Neural cell (in vitro differentiated cells): ENCODE data around the gene NOX4. TPM values are rescaled to one million over a fixed set of nuclear protein-coding genes. Genes with fewer than 3 reads are reported as not detected.

Source experiments
- H2AFZ ChIP-seq: fragments of 200-600, 300-800 bp; sonication (generic), shearing (Covaris generic); 2 replicates; pipeline ENCODE4 v1.6.0; 2014; ENCODE audit warnings: low read depth, mild to moderate bottlenecking, antibody characterized with exemption, low read length, moderate library complexity
- H3F3A ChIP-seq: fragments of 200-600 bp; shearing (Covaris generic); 2 replicates; pipeline ENCODE4 v1.6.1; 2016; ENCODE audit warnings: mild to moderate bottlenecking, moderate library complexity, mixed read lengths, antibody characterized with exemption, low read length; ENCODE audit not compliant: insufficient read depth, poor library complexity, severe bottlenecking
- H3K27ac ChIP-seq: fragments of 200-600, 300-800 bp; sonication (generic), shearing (Covaris generic); 2 replicates; pipeline ENCODE4 v1.5.1; 2014; ENCODE audit warnings: mild to moderate bottlenecking, low read length, moderate library complexity
- H3K27me3 ChIP-seq: fragments of 300-800, 200-600 bp; sonication (generic), shearing (Covaris generic); 2 replicates; pipeline ENCODE4 v1.6.0; 2014; ENCODE audit warnings: mild to moderate bottlenecking, low read depth, low read length, moderate library complexity; ENCODE audit not compliant: insufficient read depth
- H3K36me3 ChIP-seq: fragments of 300-800, 200-600 bp; sonication (generic), shearing (Covaris generic); 2 replicates; pipeline ENCODE4 v1.5.1; 2014; ENCODE audit warnings: mild to moderate bottlenecking, antibody characterized with exemption, low read length, moderate library complexity; ENCODE audit not compliant: insufficient read depth
- H3K4me2 ChIP-seq: fragments of 300-800, 200-600 bp; sonication (generic), shearing (Covaris generic); 2 replicates; pipeline ENCODE4 v1.6.0; 2014; ENCODE audit warnings: mild to moderate bottlenecking, low read length
- H3K4me3 ChIP-seq: fragments of 300-800, 200-600 bp; sonication (generic), shearing (Covaris generic); 2 replicates; pipeline ENCODE4 v1.5.1; 2014; ENCODE audit warnings: mild to moderate bottlenecking, low read length, moderate library complexity
- H3K79me2 ChIP-seq: fragments of 200-600 bp; shearing (Covaris generic); replicated peaks from 2 replicates; pipeline ENCODE4 v1.6.0; 2014; ENCODE audit warnings: mild to moderate bottlenecking, low read length, moderate library complexity; ENCODE audit not compliant: insufficient read depth
- H3K9ac ChIP-seq: fragments of 300-800, 200-600 bp; sonication (generic), shearing (Covaris generic); 2 replicates; pipeline ENCODE4 v1.6.1; 2016; ENCODE audit warnings: mild to moderate bottlenecking, low read length, mixed read lengths
- H3K9me2 ChIP-seq: fragments of 200-600 bp; shearing (Covaris generic); 2 replicates; pipeline ENCODE4 v1.6.1; 2016; ENCODE audit warnings: mild to moderate bottlenecking, low read length, mixed read lengths; ENCODE audit not compliant: insufficient read depth
- H3K9me3 ChIP-seq: fragments of 200-600, 300-800 bp; sonication (generic), shearing (Covaris generic); 2 replicates; pipeline ENCODE4 v1.6.1; 2016; ENCODE audit warnings: mild to moderate bottlenecking, mixed run types, low read length, moderate library complexity, mixed read lengths
- H4K20me1 ChIP-seq: fragments of 200-600 bp; shearing (Covaris generic); 2 replicates; pipeline ENCODE4 v1.6.1; 2016; ENCODE audit warnings: mild to moderate bottlenecking, mixed run types; ENCODE audit not compliant: insufficient read depth
- EP300 ChIP-seq: fragments of 450-650 bp; conservative IDR thresholded peaks from 2 replicates; pipeline ENCODE4 v1.6.1; 2014; ENCODE audit warnings: antibody characterized with exemption, mild to moderate bottlenecking, moderate library complexity; ENCODE audit not compliant: poor library complexity, severe bottlenecking
- EZH2 ChIP-seq: fragments of 200-600, 300-800 bp; shearing (Covaris generic), sonication (generic); IDR thresholded peaks from 2 replicates; pipeline ENCODE4 v1.6.1; 2014; ENCODE audit warnings: antibody characterized with exemption, low read length, borderline replicate concordance, mild to moderate bottlenecking; ENCODE audit not compliant: insufficient read depth, poor library complexity, severe bottlenecking
- MXI1 ChIP-seq: fragments of 450-650 bp; conservative IDR thresholded peaks from 2 replicates; pipeline ENCODE4 v1.6.1; 2014; ENCODE audit warnings: antibody characterized with exemption, mild to moderate bottlenecking; ENCODE audit not compliant: poor library complexity, severe bottlenecking
- POLR2AphosphoS5 ChIP-seq: IDR thresholded peaks from 2 replicates; pipeline ENCODE4 v1.6.1; 2012
- RAD21 ChIP-seq: fragments of 450-650 bp; conservative IDR thresholded peaks from 2 replicates; pipeline ENCODE4 v1.6.1; 2014; ENCODE audit warnings: antibody characterized with exemption, mild to moderate bottlenecking, moderate library complexity
- SMC3 ChIP-seq: fragments of 450-650 bp; conservative IDR thresholded peaks from 2 replicates; pipeline ENCODE4 v1.6.1; 2014; ENCODE audit warnings: antibody characterized with exemption, mild to moderate bottlenecking, moderate library complexity; ENCODE audit not compliant: poor library complexity
- TAF1 ChIP-seq: IDR thresholded peaks from 2 replicates; pipeline ENCODE4 v1.6.1; 2012; ENCODE audit warnings: low read depth
- polyA plus RNA-seq: library from polyadenylated mRNA; depleted of rRNA; stranded (reverse); fragments of >200 nt; gene quantifications from 2 replicates; pipeline ENCODE4 v1.2.3, GENCODE V29; 2014
- TF ChIP-seq, protein P1 (sequence below): IDR thresholded peaks from 2 replicates; pipeline ENCODE4 v1.6.1; 2012; ENCODE audit warnings: borderline replicate concordance
- TF ChIP-seq, protein P2 (sequence below): fragments of 450-650 bp; IDR thresholded peaks from 2 replicates; pipeline ENCODE4 v1.5.1; 2014; ENCODE audit warnings: antibody characterized with exemption, mild to moderate bottlenecking, moderate library complexity; ENCODE audit not compliant: poor library complexity, severe bottlenecking

NOX4 gene
- polyA plus RNA-seq, 1 donor from 2014 or later: 0.71 TPM

DNA sequence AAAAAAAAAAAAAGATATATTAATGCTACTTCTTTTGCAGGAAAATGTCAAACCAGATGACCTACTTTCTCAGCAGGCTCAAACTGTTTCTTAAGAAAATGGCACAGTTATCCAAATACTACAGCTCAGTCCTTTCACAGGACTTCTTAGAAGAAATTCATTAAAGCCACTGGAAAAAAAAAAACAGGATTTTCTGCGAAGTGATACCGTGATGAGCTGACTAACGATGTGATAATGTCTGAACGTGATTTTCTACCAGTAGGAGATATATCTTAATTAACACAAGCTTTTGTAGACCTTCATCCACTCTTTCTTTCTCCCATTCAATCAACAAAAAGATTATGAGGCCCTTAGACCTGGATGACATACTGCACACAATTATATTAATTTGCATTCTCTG, 132.4 kb downstream of the NOX4 start:
- TF ChIP-seq, protein P1, sequence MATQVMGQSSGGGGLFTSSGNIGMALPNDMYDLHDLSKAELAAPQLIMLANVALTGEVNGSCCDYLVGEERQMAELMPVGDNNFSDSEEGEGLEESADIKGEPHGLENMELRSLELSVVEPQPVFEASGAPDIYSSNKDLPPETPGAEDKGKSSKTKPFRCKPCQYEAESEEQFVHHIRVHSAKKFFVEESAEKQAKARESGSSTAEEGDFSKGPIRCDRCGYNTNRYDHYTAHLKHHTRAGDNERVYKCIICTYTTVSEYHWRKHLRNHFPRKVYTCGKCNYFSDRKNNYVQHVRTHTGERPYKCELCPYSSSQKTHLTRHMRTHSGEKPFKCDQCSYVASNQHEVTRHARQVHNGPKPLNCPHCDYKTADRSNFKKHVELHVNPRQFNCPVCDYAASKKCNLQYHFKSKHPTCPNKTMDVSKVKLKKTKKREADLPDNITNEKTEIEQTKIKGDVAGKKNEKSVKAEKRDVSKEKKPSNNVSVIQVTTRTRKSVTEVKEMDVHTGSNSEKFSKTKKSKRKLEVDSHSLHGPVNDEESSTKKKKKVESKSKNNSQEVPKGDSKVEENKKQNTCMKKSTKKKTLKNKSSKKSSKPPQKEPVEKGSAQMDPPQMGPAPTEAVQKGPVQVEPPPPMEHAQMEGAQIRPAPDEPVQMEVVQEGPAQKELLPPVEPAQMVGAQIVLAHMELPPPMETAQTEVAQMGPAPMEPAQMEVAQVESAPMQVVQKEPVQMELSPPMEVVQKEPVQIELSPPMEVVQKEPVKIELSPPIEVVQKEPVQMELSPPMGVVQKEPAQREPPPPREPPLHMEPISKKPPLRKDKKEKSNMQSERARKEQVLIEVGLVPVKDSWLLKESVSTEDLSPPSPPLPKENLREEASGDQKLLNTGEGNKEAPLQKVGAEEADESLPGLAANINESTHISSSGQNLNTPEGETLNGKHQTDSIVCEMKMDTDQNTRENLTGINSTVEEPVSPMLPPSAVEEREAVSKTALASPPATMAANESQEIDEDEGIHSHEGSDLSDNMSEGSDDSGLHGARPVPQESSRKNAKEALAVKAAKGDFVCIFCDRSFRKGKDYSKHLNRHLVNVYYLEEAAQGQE: no peak
- H3K27me3 ChIP-seq: no peaks in the 10 kb centered on the region
- no peaks in the 10 kb centered on the region for H3K9me3 ChIP-seq
- no peaks in the 10 kb centered on the region for H3F3A ChIP-seq
- no peaks in the 10 kb centered on the region for H3K36me3 ChIP-seq
- no peak overlapping the region for H3K4me2 ChIP-seq
- H3K27ac ChIP-seq: no peak overlapping the region
- H3K9ac ChIP-seq: no peak overlapping the region
- no peaks in the 10 kb centered on the region for H4K20me1 ChIP-seq
- no peaks in the 10 kb centered on the region for H3K9me2 ChIP-seq
- no peak overlapping the region for H2AFZ ChIP-seq
- H3K4me3 ChIP-seq: no peak overlapping the region
- no peaks in the 10 kb centered on the region for H3K79me2 ChIP-seq

DNA sequence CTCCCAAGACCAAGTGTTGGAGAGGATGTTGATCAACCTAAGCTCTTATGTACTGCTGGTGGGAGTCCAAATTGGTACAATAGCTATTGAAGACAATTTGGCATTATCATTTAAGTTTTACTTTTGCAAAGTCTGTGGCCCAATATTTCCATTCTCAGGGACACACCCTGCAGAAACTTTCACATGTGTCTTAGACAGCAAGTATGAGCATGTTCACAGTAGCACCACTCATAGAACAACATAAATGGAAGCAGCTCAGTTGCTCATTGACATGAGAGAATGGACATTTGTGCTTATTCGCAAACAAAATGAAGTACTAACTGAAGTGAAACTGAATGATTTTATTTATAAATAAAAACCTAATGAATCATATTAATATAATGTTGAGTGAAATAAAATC, 135.5 kb downstream of the NOX4 start:
- no peaks in the 10 kb centered on the region for H4K20me1 ChIP-seq
- H3K36me3 ChIP-seq: no peaks in the 10 kb centered on the region
- no peak overlapping the region for H3K27ac ChIP-seq
- no peak for TF ChIP-seq MXI1
- TF ChIP-seq SMC3: no peak
- TF ChIP-seq TAF1: no peak
- TF ChIP-seq, protein P2, sequence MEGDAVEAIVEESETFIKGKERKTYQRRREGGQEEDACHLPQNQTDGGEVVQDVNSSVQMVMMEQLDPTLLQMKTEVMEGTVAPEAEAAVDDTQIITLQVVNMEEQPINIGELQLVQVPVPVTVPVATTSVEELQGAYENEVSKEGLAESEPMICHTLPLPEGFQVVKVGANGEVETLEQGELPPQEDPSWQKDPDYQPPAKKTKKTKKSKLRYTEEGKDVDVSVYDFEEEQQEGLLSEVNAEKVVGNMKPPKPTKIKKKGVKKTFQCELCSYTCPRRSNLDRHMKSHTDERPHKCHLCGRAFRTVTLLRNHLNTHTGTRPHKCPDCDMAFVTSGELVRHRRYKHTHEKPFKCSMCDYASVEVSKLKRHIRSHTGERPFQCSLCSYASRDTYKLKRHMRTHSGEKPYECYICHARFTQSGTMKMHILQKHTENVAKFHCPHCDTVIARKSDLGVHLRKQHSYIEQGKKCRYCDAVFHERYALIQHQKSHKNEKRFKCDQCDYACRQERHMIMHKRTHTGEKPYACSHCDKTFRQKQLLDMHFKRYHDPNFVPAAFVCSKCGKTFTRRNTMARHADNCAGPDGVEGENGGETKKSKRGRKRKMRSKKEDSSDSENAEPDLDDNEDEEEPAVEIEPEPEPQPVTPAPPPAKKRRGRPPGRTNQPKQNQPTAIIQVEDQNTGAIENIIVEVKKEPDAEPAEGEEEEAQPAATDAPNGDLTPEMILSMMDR: no peak
- TF ChIP-seq RAD21: no peak
- TF ChIP-seq, protein P1: no peak
- TF ChIP-seq EZH2: no peak
- no peak for TF ChIP-seq EP300
- TF ChIP-seq POLR2AphosphoS5: no peak
- no peak overlapping the region for H2AFZ ChIP-seq
- H3K9me2 ChIP-seq: no peaks in the 10 kb centered on the region
- H3K9me3 ChIP-seq: no peaks in the 10 kb centered on the region
- no peak overlapping the region for H3K4me2 ChIP-seq
- H3K27me3 ChIP-seq: no peaks in the 10 kb centered on the region
- H3K4me3 ChIP-seq: no peak overlapping the region
- H3F3A ChIP-seq: no peaks in the 10 kb centered on the region
- no peaks in the 10 kb centered on the region for H3K79me2 ChIP-seq
- no peak overlapping the region for H3K9ac ChIP-seq
